ENCODE data around the gene ZCCHC7. TPM values are rescaled to one million over a fixed set of nuclear protein-coding genes. Genes with fewer than 3 reads are reported as not detected.

The ZCCHC7 gene
- total and polyA plus RNA-seq, 9 of the 15 experiments (the other 6 are each of a cell fraction or from before 2014, with no cell fraction given): 34.1 to 68.9 (median 48.8) TPM

GRCh38 chr9:37287317-37287716 is 166.9 kb downstream of the ZCCHC7 start:
- H3K9me1 ChIP-seq (ENCODE audit: control insufficient read depth, insufficient read depth, low read length): no peaks in the 10 kb centered on the region
- H2AFZ ChIP-seq (ENCODE audit: low read depth, low read length): no peak overlapping the region
- WGBS (ENCODE audit: insufficient coverage, low coverage, missing lambda C conversion rate): 91% methylated on average over 4 of the region's 4 CpGs
- H3K27me3 ChIP-seq (ENCODE audit: control insufficient read depth in 2 of 2, insufficient read depth in 2 of 2, low read length in 2 of 2): no peaks in the 10 kb centered on the region
- DNase-seq (ENCODE audit: extremely low read depth in 1 of 4, low spot score in 3 of 4): no peak
- POLR2A ChIA-PET: interaction anchor here (0.8 to 1.3 kb wide), 4 partner anchors 10 to 58 kb away, joined by 3 to 4 read pairs (median 3); no protein-coding TSS in a partner anchor
- H3K36me3 ChIP-seq (ENCODE audit: control insufficient read depth, insufficient read depth, low read length): peaks cover 3% of the 10 kb centered on the region; the same call in 1 of the 3 replicates
- no peaks in the 10 kb centered on the region for H3K9me3 ChIP-seq (replicated peaks; ENCODE audit: control insufficient read depth, insufficient read depth, low read depth, low read length)
- no peak overlapping the region for H3K4me3 ChIP-seq
- H4K20me1 ChIP-seq (replicated peaks; ENCODE audit: control insufficient read depth, insufficient read depth, low read length): no peaks in the 10 kb centered on the region
- no peak overlapping the region for H3K27ac ChIP-seq (ENCODE audit: extremely low read depth, low read depth, low read length)
- ATAC-seq: no peak
- no peak overlapping the region for H3K4me2 ChIP-seq (ENCODE audit: insufficient read depth, low read length)
- in situ Hi-C loops (cut with MboI) (no loop called here), intact Hi-C loops (cut with micrococcal nuclease) (no loop called here)
- TF ChIP-seq, protein P1, sequence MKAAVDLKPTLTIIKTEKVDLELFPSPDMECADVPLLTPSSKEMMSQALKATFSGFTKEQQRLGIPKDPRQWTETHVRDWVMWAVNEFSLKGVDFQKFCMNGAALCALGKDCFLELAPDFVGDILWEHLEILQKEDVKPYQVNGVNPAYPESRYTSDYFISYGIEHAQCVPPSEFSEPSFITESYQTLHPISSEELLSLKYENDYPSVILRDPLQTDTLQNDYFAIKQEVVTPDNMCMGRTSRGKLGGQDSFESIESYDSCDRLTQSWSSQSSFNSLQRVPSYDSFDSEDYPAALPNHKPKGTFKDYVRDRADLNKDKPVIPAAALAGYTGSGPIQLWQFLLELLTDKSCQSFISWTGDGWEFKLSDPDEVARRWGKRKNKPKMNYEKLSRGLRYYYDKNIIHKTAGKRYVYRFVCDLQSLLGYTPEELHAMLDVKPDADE (conservative IDR thresholded peaks at IDR 0.05; ENCODE audit: control insufficient read depth, low read depth, low read length): no peak
- TF ChIP-seq ETS2 (tag; IDR thresholded peaks at IDR 0.05; ENCODE audit: borderline replicate concordance, poor library complexity, severe bottlenecking) (no peak), PCBP1 (IDR thresholded peaks at IDR 0.05; ENCODE audit: low read depth, low read length, poor library complexity, severe bottlenecking) (no peak), NFXL1 (CRISPR knock-in tag; IDR thresholded peaks at IDR 0.05) (no peak), ZNF445 (CRISPR knock-in tag; IDR thresholded peaks at IDR 0.05; ENCODE audit: low read depth) (no peak), GATA2 (CRISPR knock-in tag; IDR thresholded peaks at IDR 0.05) (no peak), SAFB2 (IDR thresholded peaks at IDR 0.05; ENCODE audit: borderline replicate concordance, low read depth, low read length, severe bottlenecking) (no peak), DEAF1 (CRISPR knock-in tag; IDR thresholded peaks at IDR 0.05) (no peak), PATZ1 (CRISPR knock-in tag; IDR thresholded peaks at IDR 0.05; ENCODE audit: borderline replicate concordance) (no peak)
- TF ChIP-seq, protein P2, sequence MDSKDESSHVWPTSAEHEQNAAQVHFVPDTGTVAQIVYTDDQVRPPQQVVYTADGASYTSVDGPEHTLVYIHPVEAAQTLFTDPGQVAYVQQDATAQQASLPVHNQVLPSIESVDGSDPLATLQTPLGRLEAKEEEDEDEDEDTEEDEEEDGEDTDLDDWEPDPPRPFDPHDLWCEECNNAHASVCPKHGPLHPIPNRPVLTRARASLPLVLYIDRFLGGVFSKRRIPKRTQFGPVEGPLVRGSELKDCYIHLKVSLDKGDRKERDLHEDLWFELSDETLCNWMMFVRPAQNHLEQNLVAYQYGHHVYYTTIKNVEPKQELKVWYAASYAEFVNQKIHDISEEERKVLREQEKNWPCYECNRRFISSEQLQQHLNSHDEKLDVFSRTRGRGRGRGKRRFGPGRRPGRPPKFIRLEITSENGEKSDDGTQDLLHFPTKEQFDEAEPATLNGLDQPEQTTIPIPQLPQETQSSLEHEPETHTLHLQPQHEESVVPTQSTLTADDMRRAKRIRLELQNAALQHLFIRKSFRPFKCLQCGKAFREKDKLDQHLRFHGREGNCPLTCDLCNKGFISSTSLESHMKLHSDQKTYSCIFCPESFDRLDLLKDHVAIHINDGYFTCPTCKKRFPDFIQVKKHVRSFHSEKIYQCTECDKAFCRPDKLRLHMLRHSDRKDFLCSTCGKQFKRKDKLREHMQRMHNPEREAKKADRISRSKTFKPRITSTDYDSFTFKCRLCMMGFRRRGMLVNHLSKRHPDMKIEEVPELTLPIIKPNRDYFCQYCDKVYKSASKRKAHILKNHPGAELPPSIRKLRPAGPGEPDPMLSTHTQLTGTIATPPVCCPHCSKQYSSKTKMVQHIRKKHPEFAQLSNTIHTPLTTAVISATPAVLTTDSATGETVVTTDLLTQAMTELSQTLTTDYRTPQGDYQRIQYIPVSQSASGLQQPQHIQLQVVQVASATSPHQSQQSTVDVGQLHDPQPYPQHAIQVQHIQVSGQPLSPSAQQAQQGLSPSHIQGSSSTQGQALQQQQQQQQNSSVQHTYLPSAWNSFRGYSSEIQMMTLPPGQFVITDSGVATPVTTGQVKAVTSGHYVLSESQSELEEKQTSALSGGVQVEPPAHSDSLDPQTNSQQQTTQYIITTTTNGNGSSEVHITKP (IDR thresholded peaks at IDR 0.05; ENCODE audit: partially characterized antibody): no peak
- H3K4me1 ChIP-seq (replicated peaks in 1 of 2; ENCODE audit: control insufficient read depth in 2 of 2, insufficient read depth in 2 of 2, low read length in 2 of 2): peaks cover 0 to 17% of the 10 kb centered on the region in 2 experiments; a peak in 3 of 5 replicates
- CTCF ChIA-PET (ENCODE audit: low intra/inter-chr PET ratio): no interaction called here
- peaks cover 69% of the 10 kb centered on the region for H3K79me2 ChIP-seq (ENCODE audit: control insufficient read depth, insufficient read depth, low read length)
- no TSS peak for BruUV-seq (replicated peaks)
- H3K9ac ChIP-seq (ENCODE audit: insufficient read depth in 1 of 2, low read depth in 2 of 2, low read length in 2 of 2): no peak overlapping the region
- no peak for FAIRE-seq
